ENCODE results near the gene SRSF1.
"Not testable (repeated sequence)": the region's sequence is repeated elsewhere in the genome, so short reads cannot be mapped to it uniquely, and the experiment has no call there.

Gene SRSF1

DNA sequence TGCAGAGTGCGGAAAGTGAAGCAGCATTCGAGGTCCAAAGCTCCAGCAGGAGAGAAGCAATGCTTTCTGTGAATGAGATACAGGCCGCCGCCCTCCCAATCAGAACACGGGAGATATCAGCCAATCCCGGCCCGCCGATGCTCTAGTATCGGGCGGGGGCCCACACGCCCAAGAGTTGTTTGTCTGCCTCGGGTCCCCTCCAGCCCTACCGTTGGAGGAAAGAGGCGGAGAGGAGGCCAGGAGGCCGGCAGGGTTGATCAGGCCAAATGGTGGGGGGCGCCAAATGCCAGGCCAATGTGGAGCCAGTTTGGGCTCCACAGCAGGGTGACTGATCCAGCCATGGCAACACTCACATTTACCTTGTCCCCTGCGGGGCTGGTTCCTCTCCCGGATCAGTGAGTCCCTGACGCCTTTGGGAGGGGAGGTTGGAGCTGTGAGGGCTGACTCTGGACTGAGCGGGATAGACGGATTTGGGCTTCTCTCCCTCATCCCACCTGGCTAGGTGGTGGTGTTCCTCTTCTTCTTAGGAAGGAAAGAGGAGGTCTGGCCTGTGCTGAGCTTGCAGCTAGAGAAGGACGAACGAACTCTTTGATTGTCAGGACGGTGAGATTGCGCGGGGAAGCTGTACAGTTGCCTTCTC is 41.4 kb downstream of the SRSF1 start:
- DNase-seq (ENCODE audit: low spot score), result no peak

DNA sequence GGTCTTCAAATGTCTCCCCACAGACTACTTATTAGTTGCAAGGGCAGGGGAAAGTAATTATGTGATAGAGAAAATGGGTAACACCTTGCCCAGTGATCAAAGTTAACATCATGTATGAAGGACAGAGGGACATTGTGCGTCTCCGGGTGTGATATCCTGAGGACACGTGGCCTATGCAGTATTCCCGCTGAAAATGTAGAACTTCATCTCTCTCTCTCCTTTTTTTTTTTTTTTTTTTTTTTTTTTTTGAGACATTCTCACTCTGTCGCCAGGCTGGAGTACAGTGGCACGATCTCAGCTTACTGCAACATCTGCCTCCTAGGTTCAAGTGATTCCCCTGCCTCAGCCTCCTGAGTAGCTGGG is 43.9 kb downstream of the SRSF1 start:
- no peak for DNase-seq (ENCODE audit: low spot score)

DNA sequence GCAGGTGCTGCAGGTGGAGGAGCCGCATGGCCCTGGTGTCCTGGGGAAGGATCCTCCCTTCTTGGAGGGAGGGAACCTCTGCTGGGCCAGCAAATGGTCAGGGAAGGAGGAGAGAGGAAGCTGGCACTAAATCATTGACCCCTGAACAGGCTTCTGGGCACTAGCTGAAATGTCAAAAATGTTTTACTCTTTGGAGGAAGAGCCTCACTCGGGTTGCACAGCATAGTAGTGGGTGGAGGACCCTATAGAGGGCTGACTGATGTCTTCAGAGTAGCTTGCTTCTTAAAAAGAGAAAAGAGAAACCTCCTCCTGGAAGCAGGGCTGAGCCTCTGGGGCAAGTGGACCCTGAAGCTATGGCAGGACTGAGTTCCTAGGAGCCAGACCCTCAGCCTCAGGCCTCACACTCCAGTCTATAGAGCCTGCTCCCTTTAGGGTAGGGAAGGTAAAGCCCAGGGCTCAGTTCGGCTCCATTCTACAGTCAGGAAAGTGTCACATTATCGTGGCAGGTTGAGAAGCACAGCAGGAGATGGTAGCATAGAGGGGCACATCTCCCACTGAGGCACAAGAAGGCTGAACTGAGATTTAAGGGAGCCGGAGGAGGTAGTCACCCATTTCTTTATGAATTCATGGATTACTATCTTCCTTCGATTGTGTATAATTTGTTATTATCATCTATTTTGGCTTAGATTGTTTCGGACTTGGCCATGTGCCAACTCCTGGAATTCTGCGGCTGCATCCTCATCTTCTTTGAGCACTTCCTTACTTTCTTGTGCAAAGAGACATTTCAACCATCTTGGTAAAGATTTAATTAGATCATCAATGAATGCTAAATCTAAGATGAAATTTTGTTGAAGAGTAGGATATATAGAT is 44.5 kb downstream of the SRSF1 start:
- DNase-seq (ENCODE audit: low spot score), result no peak

DNA sequence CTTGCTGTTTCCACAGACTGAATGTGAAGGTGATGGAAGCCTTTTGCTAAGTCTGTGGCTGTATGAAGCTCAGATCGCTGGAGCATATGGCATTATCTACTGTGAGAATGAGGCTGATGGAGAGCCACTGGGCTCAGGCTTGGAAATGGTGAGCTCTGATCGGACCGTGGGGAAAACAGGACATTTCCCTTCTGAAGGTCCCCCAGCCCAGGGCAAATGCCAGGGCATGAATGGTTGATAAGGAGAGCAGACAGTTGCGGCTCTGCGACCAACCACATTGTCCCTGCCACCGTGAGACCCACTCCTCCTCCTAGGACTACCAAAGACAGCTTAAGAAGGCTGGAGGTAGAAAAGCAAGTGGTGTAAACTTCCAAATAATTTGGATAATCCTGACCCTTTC is 47.1 kb downstream of the SRSF1 start:
- no peak for DNase-seq (ENCODE audit: low spot score)

DNA sequence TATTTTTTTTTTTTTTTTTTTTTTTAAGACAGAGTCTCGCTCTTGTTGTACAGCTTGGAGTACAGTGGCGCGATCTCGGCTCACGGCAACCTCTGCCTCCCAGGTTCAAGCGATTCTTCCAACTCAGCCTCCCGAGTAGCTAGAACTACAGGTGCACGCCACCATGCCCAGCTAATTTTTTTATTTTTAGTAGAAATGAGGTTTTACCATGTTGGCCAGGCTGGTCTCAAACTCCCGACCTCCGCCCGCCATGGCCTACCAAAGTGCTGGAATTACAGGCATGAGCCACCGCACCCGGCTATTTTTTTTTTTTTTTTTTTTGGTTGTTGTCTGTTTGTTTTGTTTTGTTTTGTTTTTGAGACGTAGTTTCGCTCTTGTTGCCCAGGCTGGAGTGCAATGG is 48.7 kb downstream of the SRSF1 start:
- DNase-seq (ENCODE audit: low spot score), result not testable (repeated sequence)

DNA sequence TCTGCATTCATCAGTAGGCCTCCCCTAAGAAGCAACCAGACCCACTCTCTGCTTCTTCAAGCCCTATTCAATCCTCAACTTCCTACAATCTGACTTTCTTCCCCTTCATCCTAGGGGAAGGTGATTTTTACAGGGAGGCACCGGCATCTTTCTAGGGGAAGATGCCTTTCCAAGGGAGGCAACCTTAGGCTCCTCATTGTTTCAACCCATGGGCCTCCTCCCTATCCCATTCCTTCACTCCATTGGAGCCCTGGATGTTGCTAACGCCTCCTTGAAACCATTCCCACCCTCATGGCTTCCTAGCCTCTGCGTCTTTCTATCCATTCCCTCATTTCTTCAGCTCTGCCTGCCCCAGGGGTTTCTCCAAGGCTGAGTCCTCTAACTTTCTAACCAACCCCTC is 49.2 kb downstream of the SRSF1 start:
- no peak for DNase-seq (ENCODE audit: low spot score)

GRCh38 chr17:57957120-57957850 is 49.8 kb downstream of the SRSF1 start:
- no peak for DNase-seq (ENCODE audit: low spot score)

DNA sequence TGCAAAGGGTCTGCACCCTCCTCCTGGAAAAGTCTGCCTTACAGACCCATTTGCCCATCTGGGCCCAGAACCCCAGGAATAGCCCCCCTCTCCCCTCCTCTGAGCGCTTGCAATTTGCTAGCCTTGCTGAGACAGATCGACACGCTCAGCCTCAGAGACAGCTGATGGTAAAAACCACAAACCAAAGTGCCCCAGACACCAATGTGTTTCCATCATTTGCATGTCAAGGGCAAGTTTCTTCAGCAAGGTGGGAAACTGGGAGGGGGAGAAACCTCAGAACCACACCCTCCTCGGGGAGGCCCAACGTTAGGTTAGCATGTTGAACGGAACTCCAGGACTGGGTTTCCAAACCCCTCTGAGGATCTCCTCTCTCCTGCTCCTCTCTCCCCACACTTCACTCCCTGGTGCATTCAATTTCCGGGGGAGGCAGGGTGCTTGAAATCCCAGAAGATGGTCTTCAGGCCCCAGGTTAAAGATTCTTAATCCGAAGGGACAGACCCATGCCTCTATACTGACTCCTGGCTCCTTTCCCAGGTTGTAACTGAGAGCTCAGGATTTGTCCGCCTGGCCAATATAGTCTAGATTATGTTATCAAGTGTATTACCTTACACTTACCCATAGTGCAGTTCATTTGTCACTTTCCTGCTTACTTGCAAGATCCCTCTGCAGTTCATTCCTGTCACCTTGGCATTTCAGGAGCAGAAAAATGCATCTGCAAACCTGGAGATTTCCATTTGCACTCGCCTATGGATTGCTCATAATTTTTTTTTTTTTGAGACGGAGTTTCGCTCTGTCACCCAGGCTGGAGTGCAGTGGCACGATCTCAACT is 50.5 kb downstream of the SRSF1 start:
- DNase-seq (ENCODE audit: low spot score), result peak; percentile 63

DNA sequence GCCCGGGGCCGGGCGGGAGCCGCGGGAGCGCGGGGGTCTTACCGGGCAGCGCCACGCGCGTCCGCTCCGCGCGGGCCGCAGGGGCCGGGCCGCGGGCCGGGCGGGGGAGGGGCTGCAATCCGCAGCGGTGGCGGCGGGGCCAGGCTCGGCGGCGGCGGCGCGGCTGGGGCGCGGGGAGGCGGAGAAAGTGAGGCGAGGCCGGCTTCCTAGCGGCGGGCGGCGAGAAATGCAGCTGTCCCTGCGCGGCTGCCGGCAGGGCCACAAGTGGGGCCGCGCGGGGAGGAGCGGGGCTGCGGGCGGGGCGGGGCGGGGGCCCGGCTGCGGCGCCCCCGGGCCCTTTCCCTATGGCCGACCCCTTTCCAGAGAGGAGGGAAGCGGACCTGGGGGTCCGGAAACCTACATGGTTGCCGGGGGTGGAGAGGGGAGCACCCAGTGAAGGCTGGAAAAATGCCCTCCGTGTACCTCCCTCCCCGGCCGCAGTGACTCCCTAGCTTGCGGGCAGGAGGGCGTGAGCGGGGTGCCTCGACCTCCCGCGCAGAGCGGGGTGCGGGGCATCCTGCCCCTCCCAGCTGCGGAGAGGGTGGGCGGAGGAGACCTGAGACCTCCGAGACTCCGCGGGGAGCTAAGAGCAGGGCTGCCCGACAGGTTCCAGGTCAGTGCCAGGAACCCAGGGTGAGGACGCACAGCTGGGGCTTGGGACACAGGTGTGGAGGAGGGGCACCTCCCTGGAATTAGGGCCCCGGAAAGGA is 51.7 kb downstream of the SRSF1 start, which contains the start of gene CUEDC1:
Gene CUEDC1 (minus strand): TSS at position 230 of the 749 bp plus-strand sequence. CDS start 69,848 bp downstream, outside the sequence.
- DNase-seq (ENCODE audit: low spot score), result peak; percentile 92

- DNase-seq (ENCODE audit: low spot score), result peak; percentile 96
Observed at GRCh38 chr17:57954397-57955182, 52.5 kb downstream of the SRSF1 start.

- no peak for DNase-seq (ENCODE audit: low spot score)
Observed at GRCh38 chr17:57953705-57954396, 53.2 kb downstream of the SRSF1 start.
